ENCODE data around the gene ST14.
"Not testable (repeated sequence)": the region's sequence is repeated elsewhere in the genome, so short reads cannot be mapped to it uniquely, and the experiment has no call there.

ST14 gene

GRCh38 chr11:130223291-130223971 is 63.8 kb downstream of the ST14 start:
- no peak for TF ChIP-seq CTCF (IDR thresholded peaks at IDR 0.05; ENCODE audit: low read depth, low read length, missing control alignments)
- no peak overlapping the region for H3K4me3 ChIP-seq (replicated peaks; ENCODE audit: low read depth, low read length)
- DNase-seq (ENCODE audit: extremely low read depth, low read depth), result no peak

- no peak for TF ChIP-seq CTCF (IDR thresholded peaks at IDR 0.05; ENCODE audit: low read depth, low read length, missing control alignments)
- H3K4me3 ChIP-seq (replicated peaks; ENCODE audit: low read depth, low read length), result no peak overlapping the region
- DNase-seq (ENCODE audit: extremely low read depth, low read depth), result no peak
These were observed 67.8 kb downstream of the ST14 start for GRCh38 chr11:130227373-130227772.

- not testable (repeated sequence) for H3K4me3 ChIP-seq (replicated peaks; ENCODE audit: low read depth, low read length); DNase-seq (ENCODE audit: extremely low read depth, low read depth)
These were observed 73.9 kb downstream of the ST14 start for GRCh38 chr11:130233486-130233885.

GRCh38 chr11:130233888-130234287 is 74.3 kb downstream of the ST14 start:
- DNase-seq (ENCODE audit: extremely low read depth, low read depth); H3K4me3 ChIP-seq (replicated peaks; ENCODE audit: low read depth, low read length): not testable (repeated sequence)

GRCh38 chr11:130234315-130234714 is 74.7 kb downstream of the ST14 start:
- no peak overlapping the region for H3K4me3 ChIP-seq (replicated peaks; ENCODE audit: low read depth, low read length)
- no peak for DNase-seq (ENCODE audit: extremely low read depth, low read depth)
- no peak for TF ChIP-seq CTCF (IDR thresholded peaks at IDR 0.05; ENCODE audit: low read depth, low read length, missing control alignments)

GRCh38 chr11:130237282-130238006 is 77.9 kb downstream of the ST14 start:
- no peak overlapping the region for H3K4me3 ChIP-seq (replicated peaks; ENCODE audit: low read depth, low read length)
- no peak for TF ChIP-seq CTCF (IDR thresholded peaks at IDR 0.05; ENCODE audit: low read depth, low read length, missing control alignments)
- DNase-seq (ENCODE audit: extremely low read depth, low read depth), result no peak

- no peak for TF ChIP-seq CTCF (IDR thresholded peaks at IDR 0.05; ENCODE audit: low read depth, low read length, missing control alignments)
- no peak overlapping the region for H3K4me3 ChIP-seq (replicated peaks; ENCODE audit: low read depth, low read length)
- DNase-seq (ENCODE audit: extremely low read depth, low read depth), result no peak
These were observed 82.1 kb downstream of the ST14 start for GRCh38 chr11:130241713-130242112.

- DNase-seq (ENCODE audit: extremely low read depth, low read depth), result no peak
- no peak overlapping the region for H3K4me3 ChIP-seq (replicated peaks; ENCODE audit: low read depth, low read length)
- TF ChIP-seq CTCF (IDR thresholded peaks at IDR 0.05; ENCODE audit: low read depth, low read length, missing control alignments), result no peak
These were observed 84.2 kb downstream of the ST14 start for GRCh38 chr11:130243816-130244215.

Data from HFF-Myc (cell line).